OCI-LY7 (cell line): ENCODE results near the gene ERCC8.

Source experiments
- CTCF ChIP-seq: fragments of 200-600 bp; sonication (generic); conservative IDR thresholded peaks from 2 replicates; pipeline ENCODE4 v1.5.1; 2014; ENCODE audit warnings: mild to moderate bottlenecking, antibody characterized with exemption, low read length, moderate library complexity, mixed read lengths
- EZH2phosphoT487 ChIP-seq: fragments of 200-600 bp; sonication (generic); IDR thresholded peaks from 2 replicates; pipeline ENCODE4 v1.6.1; 2018; ENCODE audit warnings: low read depth, borderline replicate concordance, mild to moderate bottlenecking, mixed run types, antibody characterized with exemption, low read length, moderate library complexity, mixed read lengths

- TF ChIP-seq CTCF (no peak), EZH2phosphoT487 (no peak)
These were observed 930 bp upstream of the ERCC8 start for GRCh38 chr5:60945813-60946187.
